ENCODE measurements around the gene GPC3.

Gene GPC3

DNA sequence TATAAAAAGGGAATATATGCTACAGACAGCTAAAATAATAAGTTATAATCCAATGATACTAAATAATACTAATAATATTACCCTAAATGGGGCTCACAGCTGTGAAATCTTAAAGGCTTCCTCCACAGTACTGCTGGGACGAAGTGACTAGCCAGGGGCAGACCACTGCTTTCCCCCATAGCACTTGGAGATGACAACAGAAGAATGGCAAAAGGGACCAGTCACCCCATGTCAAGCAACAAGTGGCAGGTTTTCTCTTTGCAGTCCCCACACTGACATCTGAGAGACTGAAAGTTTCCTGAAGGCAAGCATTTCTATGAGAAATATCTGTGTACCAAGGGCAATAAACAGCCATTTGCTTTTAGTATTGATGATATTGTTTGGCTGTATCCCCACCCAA lies 396.6 kb downstream of the GPC3 start:
- Histone ChIP-seq H3K4me1 (ENCODE audit: control insufficient read depth, low read length) (no peaks in the 10 kb centered on the region), H3K27me3 (ENCODE audit: control insufficient read depth, low read length) (no peaks in the 10 kb centered on the region), H3K36me3 (ENCODE audit: control insufficient read depth, low read length) (no peaks in the 10 kb centered on the region), H3K27ac (ENCODE audit: low read depth, low read length) (no peak overlapping the region), H3K4me2 (ENCODE audit: low read length) (no peak overlapping the region), H3K9me2 (replicated peaks; ENCODE audit: control insufficient read depth, low read length) (no peaks in the 10 kb centered on the region), H3F3A (ENCODE audit: control insufficient read depth, insufficient read depth) (no peaks in the 10 kb centered on the region), H3K79me2 (ENCODE audit: control insufficient read depth, low read length) (no peaks in the 10 kb centered on the region), H3K9me3 (ENCODE audit: control insufficient read depth, insufficient read depth, low read length) (no peaks in the 10 kb centered on the region), H3K4me3 (ENCODE audit: low read length) (no peak overlapping the region), H4K20me1 (ENCODE audit: control insufficient read depth, insufficient read depth, low read depth, low read length) (no peaks in the 10 kb centered on the region)
- TF ChIP-seq, protein P1, sequence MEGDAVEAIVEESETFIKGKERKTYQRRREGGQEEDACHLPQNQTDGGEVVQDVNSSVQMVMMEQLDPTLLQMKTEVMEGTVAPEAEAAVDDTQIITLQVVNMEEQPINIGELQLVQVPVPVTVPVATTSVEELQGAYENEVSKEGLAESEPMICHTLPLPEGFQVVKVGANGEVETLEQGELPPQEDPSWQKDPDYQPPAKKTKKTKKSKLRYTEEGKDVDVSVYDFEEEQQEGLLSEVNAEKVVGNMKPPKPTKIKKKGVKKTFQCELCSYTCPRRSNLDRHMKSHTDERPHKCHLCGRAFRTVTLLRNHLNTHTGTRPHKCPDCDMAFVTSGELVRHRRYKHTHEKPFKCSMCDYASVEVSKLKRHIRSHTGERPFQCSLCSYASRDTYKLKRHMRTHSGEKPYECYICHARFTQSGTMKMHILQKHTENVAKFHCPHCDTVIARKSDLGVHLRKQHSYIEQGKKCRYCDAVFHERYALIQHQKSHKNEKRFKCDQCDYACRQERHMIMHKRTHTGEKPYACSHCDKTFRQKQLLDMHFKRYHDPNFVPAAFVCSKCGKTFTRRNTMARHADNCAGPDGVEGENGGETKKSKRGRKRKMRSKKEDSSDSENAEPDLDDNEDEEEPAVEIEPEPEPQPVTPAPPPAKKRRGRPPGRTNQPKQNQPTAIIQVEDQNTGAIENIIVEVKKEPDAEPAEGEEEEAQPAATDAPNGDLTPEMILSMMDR (IDR thresholded peaks at IDR 0.05; ENCODE audit: low read depth, low read length, poor library complexity, severe bottlenecking) = no peak
- TF ChIP-seq EZH2phosphoT487 (IDR thresholded peaks at IDR 0.05; ENCODE audit: borderline replicate concordance, low read length) = no peak

GRCh38 chrX:133587818-133588217 lies 397.6 kb downstream of the GPC3 start:
- H3K4me3 ChIP-seq (ENCODE audit: low read length) = no peak overlapping the region
- H3F3A ChIP-seq (ENCODE audit: control insufficient read depth, insufficient read depth) = no peaks in the 10 kb centered on the region
- no peaks in the 10 kb centered on the region for H3K9me2 ChIP-seq (replicated peaks; ENCODE audit: control insufficient read depth, low read length)
- H3K27me3 ChIP-seq (ENCODE audit: control insufficient read depth, low read length) = no peaks in the 10 kb centered on the region
- no peaks in the 10 kb centered on the region for H3K79me2 ChIP-seq (ENCODE audit: control insufficient read depth, low read length)
- no peaks in the 10 kb centered on the region for H3K4me1 ChIP-seq (ENCODE audit: control insufficient read depth, low read length)
- no peak overlapping the region for H3K4me2 ChIP-seq (ENCODE audit: low read length)
- H3K36me3 ChIP-seq (ENCODE audit: control insufficient read depth, low read length) = no peaks in the 10 kb centered on the region
- H4K20me1 ChIP-seq (ENCODE audit: control insufficient read depth, insufficient read depth, low read depth, low read length) = no peaks in the 10 kb centered on the region
- no peaks in the 10 kb centered on the region for H3K9me3 ChIP-seq (ENCODE audit: control insufficient read depth, insufficient read depth, low read length)
- no peak for TF ChIP-seq EZH2phosphoT487 (IDR thresholded peaks at IDR 0.05; ENCODE audit: borderline replicate concordance, low read length)
- TF ChIP-seq, protein P1 (IDR thresholded peaks at IDR 0.05; ENCODE audit: low read depth, low read length, poor library complexity, severe bottlenecking) = no peak
- H3K27ac ChIP-seq (ENCODE audit: low read depth, low read length) = no peak overlapping the region

DNA sequence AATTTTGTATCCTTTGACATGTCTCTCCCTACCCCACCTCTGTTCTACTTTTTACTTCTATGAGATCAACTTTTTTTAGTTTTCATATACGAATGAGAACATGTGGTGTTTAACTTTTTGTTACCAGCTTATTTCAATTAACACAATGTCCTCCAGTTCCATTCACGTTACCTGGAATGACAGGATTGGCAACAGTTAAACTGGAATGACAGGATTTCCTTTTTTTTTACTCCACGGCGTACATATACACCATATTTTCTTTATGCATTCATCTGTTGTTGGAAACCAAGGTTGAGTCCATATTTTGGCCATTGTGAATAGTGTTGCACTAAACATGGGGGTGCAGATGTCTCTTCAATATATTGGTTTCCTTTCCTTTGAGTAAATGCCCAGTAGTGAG lies 398.3 kb downstream of the GPC3 start:
- H3K4me2 ChIP-seq (ENCODE audit: low read length) = no peak overlapping the region
- no peak for TF ChIP-seq EZH2phosphoT487 (IDR thresholded peaks at IDR 0.05; ENCODE audit: borderline replicate concordance, low read length)
- TF ChIP-seq, protein P1 (IDR thresholded peaks at IDR 0.05; ENCODE audit: low read depth, low read length, poor library complexity, severe bottlenecking) = no peak
- H4K20me1 ChIP-seq (ENCODE audit: control insufficient read depth, insufficient read depth, low read depth, low read length) = no peaks in the 10 kb centered on the region
- H3K4me3 ChIP-seq (ENCODE audit: low read length) = no peak overlapping the region
- no peaks in the 10 kb centered on the region for H3F3A ChIP-seq (ENCODE audit: control insufficient read depth, insufficient read depth)
- no peaks in the 10 kb centered on the region for H3K9me3 ChIP-seq (ENCODE audit: control insufficient read depth, insufficient read depth, low read length)
- no peak overlapping the region for H3K27ac ChIP-seq (ENCODE audit: low read depth, low read length)
- H3K36me3 ChIP-seq (ENCODE audit: control insufficient read depth, low read length) = no peaks in the 10 kb centered on the region
- H3K27me3 ChIP-seq (ENCODE audit: control insufficient read depth, low read length) = no peaks in the 10 kb centered on the region
- no peaks in the 10 kb centered on the region for H3K9me2 ChIP-seq (replicated peaks; ENCODE audit: control insufficient read depth, low read length)
- no peaks in the 10 kb centered on the region for H3K79me2 ChIP-seq (ENCODE audit: control insufficient read depth, low read length)
- H3K4me1 ChIP-seq (ENCODE audit: control insufficient read depth, low read length) = no peaks in the 10 kb centered on the region

DNA sequence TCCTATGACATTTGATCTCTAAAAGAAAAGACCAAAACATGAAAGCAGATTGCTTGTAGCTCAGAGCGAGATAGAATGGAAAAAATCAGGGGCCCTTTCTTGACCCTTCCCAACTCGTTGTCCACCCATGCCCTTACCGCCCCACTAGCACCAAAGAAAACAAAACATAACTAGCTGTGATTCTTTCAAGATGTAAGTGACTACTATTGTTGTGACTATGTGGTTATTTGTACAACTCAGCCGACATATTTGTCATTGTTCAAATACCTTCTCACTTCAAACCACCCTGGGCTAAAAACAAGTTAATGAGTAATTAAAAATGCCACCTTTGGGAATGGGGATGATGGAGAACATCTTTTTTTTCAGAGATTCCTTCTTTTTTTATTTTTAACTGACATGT lies 399.0 kb downstream of the GPC3 start:
- no peak overlapping the region for H3K4me3 ChIP-seq (ENCODE audit: low read length)
- TF ChIP-seq, protein P1 (IDR thresholded peaks at IDR 0.05; ENCODE audit: low read depth, low read length, poor library complexity, severe bottlenecking) = no peak
- no peak for TF ChIP-seq EZH2phosphoT487 (IDR thresholded peaks at IDR 0.05; ENCODE audit: borderline replicate concordance, low read length)
- no peaks in the 10 kb centered on the region for H3K9me2 ChIP-seq (replicated peaks; ENCODE audit: control insufficient read depth, low read length)
- no peaks in the 10 kb centered on the region for H3K4me1 ChIP-seq (ENCODE audit: control insufficient read depth, low read length)
- no peaks in the 10 kb centered on the region for H4K20me1 ChIP-seq (ENCODE audit: control insufficient read depth, insufficient read depth, low read depth, low read length)
- H3K4me2 ChIP-seq (ENCODE audit: low read length) = no peak overlapping the region
- H3K9me3 ChIP-seq (ENCODE audit: control insufficient read depth, insufficient read depth, low read length) = no peaks in the 10 kb centered on the region
- H3K36me3 ChIP-seq (ENCODE audit: control insufficient read depth, low read length) = no peaks in the 10 kb centered on the region
- H3F3A ChIP-seq (ENCODE audit: control insufficient read depth, insufficient read depth) = no peaks in the 10 kb centered on the region
- no peaks in the 10 kb centered on the region for H3K79me2 ChIP-seq (ENCODE audit: control insufficient read depth, low read length)
- no peaks in the 10 kb centered on the region for H3K27me3 ChIP-seq (ENCODE audit: control insufficient read depth, low read length)
- H3K27ac ChIP-seq (ENCODE audit: low read depth, low read length) = no peak overlapping the region

Data from DOHH2 (cell line).